Left lung (tissue), 10 donors: ENCODE results near the gene SPATA9. TPM values are rescaled to one million over a fixed set of nuclear protein-coding genes. Genes with fewer than 3 reads are reported as not detected.

Source experiments
- ATAC-seq: fragments of 200-7000 bp; cut with Tn5 transposase; one replicate; pipeline ENCODE4 v1.9.1; 2020; ENCODE audit warnings: moderate library complexity
- DNase-seq, 4 donors: peaks; one replicate each; pipeline ENCODE4 v3.0.0-alpha.2; 2013 to 2020
- H3K27ac ChIP-seq, 2 donors: fragments of 200-600 bp; sonication (generic) in 1 of 2; one replicate each; pipeline versions ENCODE4 v1.5.0 to v1.8.0; 2020 to 2021
- H3K27me3 ChIP-seq, 2 donors: fragments of 200-600 bp; sonication (generic) in 1 of 2; one replicate each; pipeline versions ENCODE4 v1.5.0 to v1.8.0; 2020 to 2021
- H3K36me3 ChIP-seq, 2 donors: fragments of 200-600 bp; sonication (generic) in 1 of 2; one replicate each; pipeline versions ENCODE4 v1.5.0 to v1.8.0; 2020 to 2021
- H3K4me1 ChIP-seq, 2 donors: fragments of 200-600 bp; one replicate each; pipeline ENCODE4 v1.8.0; 2021
- H3K4me3 ChIP-seq, 2 donors: fragments of 200-600 bp; sonication (generic) in 1 of 2; one replicate each; pipeline versions ENCODE4 v1.5.0 to v1.8.0; 2020 to 2021; ENCODE audit warnings: mild to moderate bottlenecking in 1 of 2
- H3K9me3 ChIP-seq, 2 donors: fragments of 200-600 bp; sonication (generic) in 1 of 2; one replicate each; pipeline versions ENCODE4 v1.5.0 to v1.8.0; 2020 to 2021
- intact Hi-C, 2 donors: fragments of 100-400 bp; cut with DNase I; formaldehyde crosslinking; loops; one replicate each; pipeline versions ENCODE4 v1.11.2 to v1.14.2; 2022
- polyA plus RNA-seq, 6 donors: library from polyadenylated mRNA; unstranded; fragments of 120-200 nt; gene quantifications; one replicate each; pipeline ENCODE4 v1.2.1, GENCODE V29; 2013; ENCODE audit not compliant: insufficient read length in 6 of 6
- total RNA-seq, 2 donors: library from RNA; stranded (reverse); fragmentation: NEBNext Ultra II Directional; extraction: Animal tissue kit (Norgen Biotek cat#: 25700); gene quantifications; one replicate each; pipeline ENCODE4 v1.2.1, GENCODE V29; 2021
- TF ChIP-seq, protein P1 (sequence below), 2 donors: fragments of 200-600 bp; sonication (generic) in 1 of 2; IDR thresholded peaks; one replicate each; pipeline versions ENCODE4 v1.5.0 to v1.8.0; 2021; ENCODE audit warnings: antibody characterized with exemption in 2 of 2
- donor health status: DM: no; HTN: yes; CAD: no.
- donor health status: DM: no; HTN: no; CAD: no.

Gene SPATA9
- total and polyA plus RNA-seq, 8 donors: 0.31 to 2.3 (median 1.3) TPM

DNA sequence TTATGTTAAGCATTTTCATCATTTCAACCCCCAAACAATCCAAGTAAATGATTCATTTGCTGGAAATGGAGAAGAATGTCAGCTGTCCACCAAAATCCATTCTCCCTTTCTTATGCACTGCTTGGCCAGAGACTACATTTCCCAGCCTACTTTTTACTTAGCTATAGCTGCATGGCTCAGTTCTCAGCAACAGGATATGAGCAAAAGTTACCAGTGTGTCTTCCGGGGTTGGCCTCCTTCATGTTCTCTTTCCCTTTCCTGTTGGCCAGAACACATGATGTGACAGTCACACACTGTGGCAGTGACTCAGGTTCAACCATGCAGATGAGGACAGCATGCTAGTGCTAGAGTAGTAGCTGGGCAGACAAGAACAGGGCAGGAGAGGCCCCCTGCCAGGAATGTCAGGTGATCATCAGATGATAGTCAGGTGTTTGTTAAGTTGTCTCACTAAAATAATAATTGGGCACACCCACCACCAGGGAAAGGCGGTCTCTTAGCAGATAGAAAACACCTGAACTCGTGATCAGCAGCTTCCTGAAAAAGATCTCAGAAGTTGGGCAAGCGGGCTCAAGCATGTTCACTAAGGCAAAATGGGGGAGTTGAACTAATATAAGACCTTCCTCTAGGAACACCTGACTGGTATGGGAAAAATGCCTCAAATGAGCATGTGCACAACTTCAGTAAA, 50.7 kb downstream of the SPATA9 start:
- Histone ChIP-seq H3K27me3 (no peaks in the 10 kb centered on the region), H3K36me3 (no peaks in the 10 kb centered on the region), H3K9me3 (no peaks in the 10 kb centered on the region), H3K4me1 (peaks cover 0 to 12% of the 10 kb centered on the region in 2 donors), H3K27ac (no peak overlapping the region), H3K4me3 (no peak overlapping the region)
- TF ChIP-seq, protein P1, sequence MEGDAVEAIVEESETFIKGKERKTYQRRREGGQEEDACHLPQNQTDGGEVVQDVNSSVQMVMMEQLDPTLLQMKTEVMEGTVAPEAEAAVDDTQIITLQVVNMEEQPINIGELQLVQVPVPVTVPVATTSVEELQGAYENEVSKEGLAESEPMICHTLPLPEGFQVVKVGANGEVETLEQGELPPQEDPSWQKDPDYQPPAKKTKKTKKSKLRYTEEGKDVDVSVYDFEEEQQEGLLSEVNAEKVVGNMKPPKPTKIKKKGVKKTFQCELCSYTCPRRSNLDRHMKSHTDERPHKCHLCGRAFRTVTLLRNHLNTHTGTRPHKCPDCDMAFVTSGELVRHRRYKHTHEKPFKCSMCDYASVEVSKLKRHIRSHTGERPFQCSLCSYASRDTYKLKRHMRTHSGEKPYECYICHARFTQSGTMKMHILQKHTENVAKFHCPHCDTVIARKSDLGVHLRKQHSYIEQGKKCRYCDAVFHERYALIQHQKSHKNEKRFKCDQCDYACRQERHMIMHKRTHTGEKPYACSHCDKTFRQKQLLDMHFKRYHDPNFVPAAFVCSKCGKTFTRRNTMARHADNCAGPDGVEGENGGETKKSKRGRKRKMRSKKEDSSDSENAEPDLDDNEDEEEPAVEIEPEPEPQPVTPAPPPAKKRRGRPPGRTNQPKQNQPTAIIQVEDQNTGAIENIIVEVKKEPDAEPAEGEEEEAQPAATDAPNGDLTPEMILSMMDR (IDR thresholded peaks at IDR 0.05): no peak
- intact Hi-C loops: no loop called here
- ATAC-seq: peak; percentile 63
- no peak for DNase-seq

DNA sequence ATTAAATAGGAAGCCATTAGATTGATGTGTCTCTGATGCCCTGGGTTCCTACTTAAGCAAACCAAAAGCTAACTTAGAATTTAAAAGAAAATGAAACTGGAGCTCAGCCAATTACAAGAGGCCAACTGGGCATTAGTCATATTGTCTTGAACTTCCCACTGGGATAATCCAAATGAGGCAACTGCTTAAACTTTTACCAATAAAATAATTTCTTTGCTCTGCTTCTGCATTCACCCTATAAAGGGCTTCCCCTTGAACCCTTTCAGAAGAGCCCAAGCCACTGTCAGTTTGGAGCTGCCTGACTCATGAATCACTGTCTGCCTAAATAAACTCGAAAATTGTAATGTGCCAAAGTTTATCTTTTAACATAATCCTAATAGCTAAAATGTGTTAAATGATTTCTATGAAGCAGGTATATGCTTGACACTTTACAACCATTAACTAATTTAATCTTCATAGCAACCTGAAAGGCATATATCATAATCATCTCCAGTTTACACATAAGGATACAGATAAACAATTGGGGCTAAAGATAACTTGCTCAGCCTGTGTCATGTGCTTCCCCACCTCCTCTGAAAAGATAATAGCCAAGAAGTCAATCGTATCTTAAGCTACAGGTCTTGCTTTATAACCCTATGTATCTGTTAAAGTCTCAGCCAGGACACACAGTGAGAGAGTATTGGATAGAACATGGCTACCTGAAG, 51.4 kb downstream of the SPATA9 start:
- H3K27me3 ChIP-seq: no peaks in the 10 kb centered on the region
- peak; percentile 30 for ATAC-seq
- no peaks in the 10 kb centered on the region for H3K36me3 ChIP-seq
- no peak for DNase-seq
- H3K4me3 ChIP-seq: no peak overlapping the region
- H3K9me3 ChIP-seq: no peaks in the 10 kb centered on the region
- no peak overlapping the region for H3K27ac ChIP-seq
- TF ChIP-seq, protein P1 (IDR thresholded peaks at IDR 0.05): no peak
- intact Hi-C loops: no loop called here
- H3K4me1 ChIP-seq: peaks cover 0 to 12% of the 10 kb centered on the region in 2 donors

DNA sequence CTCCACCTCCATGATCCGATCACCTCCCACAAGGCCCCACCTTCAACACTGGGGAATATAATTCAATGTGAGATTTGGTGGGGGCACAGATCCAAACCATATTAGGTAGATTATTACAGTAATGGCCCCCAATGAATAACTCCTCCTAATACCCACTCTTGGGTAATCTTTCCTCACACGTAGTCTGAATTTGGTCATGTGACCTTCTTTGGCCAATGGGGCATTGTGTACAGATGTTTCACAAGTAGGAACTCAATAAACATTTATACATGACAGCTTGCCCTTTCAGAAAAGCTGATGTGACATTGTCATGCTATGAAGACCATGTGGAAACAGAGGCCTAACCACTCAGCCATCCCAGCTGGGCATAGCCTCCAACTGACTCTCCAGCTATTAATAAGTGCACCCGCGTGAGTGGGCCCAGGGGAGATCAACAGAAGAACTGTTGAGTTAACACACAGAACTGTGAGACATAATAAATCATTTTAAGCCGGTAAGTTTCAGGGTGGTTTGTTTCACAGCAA, 52.3 kb downstream of the SPATA9 start:
- TF ChIP-seq, protein P1 (IDR thresholded peaks at IDR 0.05): no peak
- Histone ChIP-seq H3K4me3 (no peak overlapping the region), H3K27ac (no peak overlapping the region), H3K27me3 (no peaks in the 10 kb centered on the region), H3K4me1 (peaks cover 0 to 12% of the 10 kb centered on the region in 2 donors), H3K9me3 (no peaks in the 10 kb centered on the region), H3K36me3 (no peaks in the 10 kb centered on the region)
- DNase-seq: no peak
- ATAC-seq: no peak
- intact Hi-C loops: no loop called here

DNA sequence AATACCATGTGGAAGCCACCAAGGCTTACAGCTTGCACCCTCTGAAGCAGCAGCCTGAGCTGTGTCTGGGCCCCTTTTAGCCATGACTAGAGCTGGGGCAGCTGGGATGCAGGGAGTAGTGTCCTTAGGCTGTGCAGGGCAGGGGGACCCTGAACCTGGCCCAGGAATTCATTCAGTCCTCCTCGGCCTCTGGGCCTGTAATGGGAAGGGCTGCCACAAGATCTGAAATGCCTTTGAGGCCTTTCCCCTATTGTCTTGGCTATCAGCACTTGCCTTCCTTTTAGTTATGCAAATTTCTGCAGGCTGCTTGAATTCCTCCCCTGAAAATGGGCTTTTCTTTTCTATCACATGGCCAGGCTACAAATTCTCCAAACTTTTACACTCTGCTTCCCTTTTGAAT, 53.9 kb downstream of the SPATA9 start:
- DNase-seq: no peak
- no peaks in the 10 kb centered on the region for H3K36me3 ChIP-seq
- no peak overlapping the region for H3K4me3 ChIP-seq
- H3K4me1 ChIP-seq: peaks cover 0 to 12% of the 10 kb centered on the region in 2 donors
- intact Hi-C loops: no loop called here
- no peaks in the 10 kb centered on the region for H3K27me3 ChIP-seq
- TF ChIP-seq, protein P1 (IDR thresholded peaks at IDR 0.05): no peak
- no peaks in the 10 kb centered on the region for H3K9me3 ChIP-seq
- ATAC-seq: no peak
- no peak overlapping the region for H3K27ac ChIP-seq
